ENCODE data around the gene TMEM62. TPM values are rescaled to one million over a fixed set of nuclear protein-coding genes. Genes with fewer than 3 reads are reported as not detected.

The TMEM62 gene
- total RNA-seq, 1 donor from 2014 or later, result 23.6 TPM

- Histone ChIP-seq H3K36me3 (ENCODE audit: control insufficient read depth, insufficient read depth, low read length) (no peaks in the 10 kb centered on the region), H3K4me3 (ENCODE audit: low read depth, low read length) (no peak overlapping the region), H3K27me3 (ENCODE audit: control insufficient read depth, insufficient read depth, low read length) (peaks cover 5% of the 10 kb centered on the region)
- TF ChIP-seq CTCF (IDR thresholded peaks at IDR 0.05; ENCODE audit: insufficient read depth, low read length, poor library complexity, severe bottlenecking), result no peak
- no peak for DNase-seq (ENCODE audit: low read depth)
Observed at GRCh38 chr15:43229977-43230376, 96.6 kb downstream of the TMEM62 start.

- H3K36me3 ChIP-seq (ENCODE audit: control insufficient read depth, insufficient read depth, low read length), result no peaks in the 10 kb centered on the region
- DNase-seq (ENCODE audit: low read depth), result no peak
- H3K27me3 ChIP-seq (ENCODE audit: control insufficient read depth, insufficient read depth, low read length), result peaks cover 5% of the 10 kb centered on the region
- no peak overlapping the region for H3K4me3 ChIP-seq (ENCODE audit: low read depth, low read length)
- TF ChIP-seq CTCF (IDR thresholded peaks at IDR 0.05; ENCODE audit: insufficient read depth, low read length, poor library complexity, severe bottlenecking), result no peak
Observed at GRCh38 chr15:43230640-43231115, 97.3 kb downstream of the TMEM62 start.

- Histone ChIP-seq H3K36me3 (ENCODE audit: control insufficient read depth, insufficient read depth, low read length) (no peaks in the 10 kb centered on the region), H3K4me3 (ENCODE audit: low read depth, low read length) (no peak overlapping the region), H3K27me3 (ENCODE audit: control insufficient read depth, insufficient read depth, low read length) (peaks cover 5% of the 10 kb centered on the region)
- no peak for DNase-seq (ENCODE audit: low read depth)
- no peak for TF ChIP-seq CTCF (IDR thresholded peaks at IDR 0.05; ENCODE audit: insufficient read depth, low read length, poor library complexity, severe bottlenecking)
Observed at GRCh38 chr15:43232289-43232874, 99.0 kb downstream of the TMEM62 start.

Other genes with a start within 250 kb of the TMEM62 start
- gene TTBK2, start 212.8 kb upstream of the TMEM62 start, total RNA-seq, result 12.5 and 20.1 TPM in 2 replicates
- 16.9 and 19.0 TPM in 2 replicates for gene UBR1, start 27.5 kb upstream of the TMEM62 start, total RNA-seq
- 55.1 and 61.8 TPM in 2 replicates for gene CCNDBP1, start 51.8 kb downstream of the TMEM62 start, total RNA-seq
- gene EPB42, start 87.4 kb downstream of the TMEM62 start, total RNA-seq, result not detected in 2 replicates
- not detected in 2 replicates for gene TGM5, start 133.3 kb downstream of the TMEM62 start, total RNA-seq
- not detected in 2 replicates for gene TGM7, start 168.7 kb downstream of the TMEM62 start, total RNA-seq
- 7.8 and 9.2 TPM in 2 replicates for gene LCMT2, start 197.0 kb downstream of the TMEM62 start, total RNA-seq
- 29.5 and 38.5 TPM in 2 replicates for gene ZSCAN29, start 237.5 kb downstream of the TMEM62 start, total RNA-seq
- gene TUBGCP4, start 237.5 kb downstream of the TMEM62 start, total RNA-seq, result 8.9 and 12.8 TPM in 2 replicates

Data from kidney epithelial cell (primary cell).